IMR-90 (cell line): ENCODE data around the gene MUC20.

Source experiments
- NFE2L2 ChIP-seq: fragments of 150-350 bp; IDR thresholded peaks from 2 replicates; pipeline ENCODE4 v1.6.1; 2016; ENCODE audit warnings: low read depth, mild to moderate bottlenecking, low read length
- POLR2A ChIP-seq: IDR thresholded peaks from 2 replicates; pipeline ENCODE4 v1.6.1; 2012; ENCODE audit warnings: mild to moderate bottlenecking, low read depth, low read length
- USF2 ChIP-seq: fragments of 150-350 bp; IDR thresholded peaks from 2 replicates; pipeline ENCODE4 v1.6.1; 2017; ENCODE audit warnings: mild to moderate bottlenecking, antibody characterized with exemption, low read length, low read depth

- TF ChIP-seq POLR2A (no peak), NFE2L2 (no peak), USF2 (no peak)
Observed at GRCh38 chr3:195714380-195715011, 6.3 kb upstream of the MUC20 start.
